ENCODE data around the gene SNCA. TPM values are rescaled to one million over a fixed set of nuclear protein-coding genes. Genes with fewer than 3 reads are reported as not detected.

Gene SNCA
- total and polyA plus RNA-seq, 2 of the 8 experiments (the other 6 are each of a cell fraction or from before 2014, with no cell fraction given) = 8.5 to 16.8 TPM

- Histone ChIP-seq H3K79me2 (ENCODE audit: control insufficient read depth in 1 of 2, insufficient read depth in 2 of 2, low read length in 2 of 2) (peaks cover 0 to 47% of the 10 kb centered on the region in 2 experiments; a peak in 3 of 4 replicates), H3K18ac (ENCODE audit: extremely low read depth, low read length) (no peak overlapping the region), H2AFZ (ENCODE audit: low read length) (no peak overlapping the region), H3K4ac (replicated peaks; ENCODE audit: insufficient read length, low read depth, low read length) (no peak overlapping the region), H3K23me2 (ENCODE audit: low read depth, low read length) (no peaks in the 10 kb centered on the region), H3K56ac (replicated peaks; ENCODE audit: insufficient read length, low read depth, low read length) (no peak overlapping the region), H2BK120ac (replicated peaks; ENCODE audit: low read depth, low read length) (no peak overlapping the region), H3K36me3 (ENCODE audit: control insufficient read depth in 2 of 4, insufficient read depth in 4 of 4, low read length in 3 of 4) (peaks cover 0 to 32% (median 16%) of the 10 kb centered on the region in 4 experiments; a peak in 4 of 8 replicates), H2BK5ac (ENCODE audit: low read depth, low read length) (no peak overlapping the region), H2BK12ac (ENCODE audit: low read depth, low read length) (no peak overlapping the region), H3K27ac (ENCODE audit: low read depth, low read length) (no peak overlapping the region), H2BK15ac (ENCODE audit: low read length) (no peak overlapping the region), H4K8ac (ENCODE audit: extremely low read depth, insufficient read depth, low read length) (no peak overlapping the region), H3K9me3 (ENCODE audit: insufficient read depth in 2 of 2, low read depth in 1 of 2, low read length in 1 of 2) (no peaks in the 10 kb centered on the region), H4K5ac (ENCODE audit: insufficient read length, low read depth, low read length) (no peak overlapping the region), H3K14ac (ENCODE audit: insufficient read length) (no peak overlapping the region), H3K4me1 (replicated peaks in 1 of 4; ENCODE audit: control insufficient read depth in 3 of 4, insufficient read depth in 4 of 4, low read length in 3 of 4) (peaks cover 0 to 3% (median 0%) of the 10 kb centered on the region in 4 experiments; a peak in 2 of 7 replicates), H2BK20ac (ENCODE audit: low read length) (no peak overlapping the region), H4K91ac (replicated peaks; ENCODE audit: insufficient read length, low read length) (no peak overlapping the region), H3K27me3 (replicated peaks in 1 of 4; ENCODE audit: control insufficient read depth in 3 of 4, extremely low read depth in 1 of 4, insufficient read depth in 3 of 4, low read length in 3 of 4) (peaks cover 0 to 1% (median 0%) of the 10 kb centered on the region in 4 experiments; a peak in 1 of 7 replicates), H2AK5ac (ENCODE audit: low read depth, low read length) (no peak overlapping the region), H3K9ac (replicated peaks in 1 of 4; ENCODE audit: extremely low read depth in 1 of 4, low read depth in 3 of 4, low read length in 3 of 4) (no peak overlapping the region), H3K23ac (ENCODE audit: insufficient read length) (no peak overlapping the region), H3K4me3 (ENCODE audit: extremely low read depth in 1 of 4, insufficient read depth in 2 of 4, low read depth in 3 of 4, low read length in 4 of 4) (no peak overlapping the region), H3K79me1 (ENCODE audit: low read depth, low read length) (no peaks in the 10 kb centered on the region; the same call in 1 of the 2 replicates), H3K4me2 (ENCODE audit: insufficient read depth in 1 of 2, low read depth in 2 of 2, low read length in 2 of 2) (no peak overlapping the region), H4K20me1 (replicated peaks in 1 of 2; ENCODE audit: control insufficient read depth in 1 of 2, insufficient read depth in 2 of 2, low read length in 2 of 2) (peaks cover 0 to 2% of the 10 kb centered on the region in 2 experiments)
- DNase-seq (ENCODE audit: low read depth in 1 of 2, low spot score in 2 of 2) = no peak
- CTCF ChIA-PET (ENCODE audit: partially characterized antibody) = interaction anchor here (1.8 kb wide), 1 partner anchor 44 kb away, joined by 4 read pairs; no protein-coding TSS in a partner anchor
- FAIRE-seq = no peak
- POLR2A ChIA-PET (ENCODE audit: partially characterized antibody) = no interaction called here
- WGBS, 2 experiments (ENCODE audit: extremely low coverage in 1 of 2, insufficient coverage in 1 of 2, insufficient read length in 1 of 2, insufficient replicate concordance in 2 of 2, low coverage in 1 of 2, low lambda C conversion rate in 2 of 2, missing lambda C conversion rate in 1 of 2) = 100% methylated on average over 1 of the region's 1 CpG; no CpG with 5 or more reads in 1 of the 2 experiments
- TF ChIP-seq HDAC2 (IDR thresholded peaks at IDR 0.05; ENCODE audit: borderline replicate concordance in 1 of 2, low read depth in 2 of 2, low read length in 2 of 2) = no peak
- TF ChIP-seq JUND (IDR thresholded peaks at IDR 0.05; ENCODE audit: low read length) = no peak
- TF ChIP-seq GABPA (IDR thresholded peaks at IDR 0.05; ENCODE audit: borderline replicate concordance, insufficient read depth, low read length) = no peak
- no peak for TF ChIP-seq SIN3A (conservative IDR thresholded peaks at IDR 0.05 in 1 of 2, IDR thresholded peaks at IDR 0.05 in 1 of 2; ENCODE audit: low read depth in 1 of 2, low read length in 2 of 2)
- no peak for TF ChIP-seq NRF1 (IDR thresholded peaks at IDR 0.05; ENCODE audit: low read depth, low read length)
- TF ChIP-seq PHF8 (conservative IDR thresholded peaks at IDR 0.05; ENCODE audit: low read depth, low read length) = no peak
- TF ChIP-seq CEBPB (IDR thresholded peaks at IDR 0.05; ENCODE audit: low read depth, low read length) = no peak
- no peak for TF ChIP-seq YY1 (IDR thresholded peaks at IDR 0.05; ENCODE audit: low read depth, low read length)
- no peak for TF ChIP-seq TCF12 (IDR thresholded peaks at IDR 0.05; ENCODE audit: low read depth, low read length)
- no peak for TF ChIP-seq HDAC6 (IDR thresholded peaks at IDR 0.05; ENCODE audit: low read depth, low read length)
- TF ChIP-seq SAP30 (IDR thresholded peaks at IDR 0.05; ENCODE audit: insufficient read depth, insufficient replicate concordance, low read length) = no peak
- TF ChIP-seq SP2 (IDR thresholded peaks at IDR 0.05; ENCODE audit: low read length) = no peak
- no peak for TF ChIP-seq RAD21 (IDR thresholded peaks at IDR 0.05 in 1 of 2, conservative IDR thresholded peaks at IDR 0.05 in 1 of 2; ENCODE audit: low read depth in 2 of 2, low read length in 2 of 2)
- TF ChIP-seq CREB1 (IDR thresholded peaks at IDR 0.05) = no peak
Measured at GRCh38 chr4:89685277-89685676, 151.7 kb downstream of the SNCA start.
